GM18517 (cell line): ENCODE results near the gene FAM83F.
"Not testable (repeated sequence)": the region's sequence is repeated elsewhere in the genome, so short reads cannot be mapped to it uniquely, and the experiment has no call there.

ENCODE experiments used
- ATAC-seq: cut with Tn5 transposase; IDR thresholded peaks from one replicate; pipeline ENCODE4 v1.9.1; 2021; ENCODE audit warnings: mild to moderate bottlenecking, moderate library complexity; ENCODE audit not compliant: unreplicated experiment

The FAM83F gene

DNA sequence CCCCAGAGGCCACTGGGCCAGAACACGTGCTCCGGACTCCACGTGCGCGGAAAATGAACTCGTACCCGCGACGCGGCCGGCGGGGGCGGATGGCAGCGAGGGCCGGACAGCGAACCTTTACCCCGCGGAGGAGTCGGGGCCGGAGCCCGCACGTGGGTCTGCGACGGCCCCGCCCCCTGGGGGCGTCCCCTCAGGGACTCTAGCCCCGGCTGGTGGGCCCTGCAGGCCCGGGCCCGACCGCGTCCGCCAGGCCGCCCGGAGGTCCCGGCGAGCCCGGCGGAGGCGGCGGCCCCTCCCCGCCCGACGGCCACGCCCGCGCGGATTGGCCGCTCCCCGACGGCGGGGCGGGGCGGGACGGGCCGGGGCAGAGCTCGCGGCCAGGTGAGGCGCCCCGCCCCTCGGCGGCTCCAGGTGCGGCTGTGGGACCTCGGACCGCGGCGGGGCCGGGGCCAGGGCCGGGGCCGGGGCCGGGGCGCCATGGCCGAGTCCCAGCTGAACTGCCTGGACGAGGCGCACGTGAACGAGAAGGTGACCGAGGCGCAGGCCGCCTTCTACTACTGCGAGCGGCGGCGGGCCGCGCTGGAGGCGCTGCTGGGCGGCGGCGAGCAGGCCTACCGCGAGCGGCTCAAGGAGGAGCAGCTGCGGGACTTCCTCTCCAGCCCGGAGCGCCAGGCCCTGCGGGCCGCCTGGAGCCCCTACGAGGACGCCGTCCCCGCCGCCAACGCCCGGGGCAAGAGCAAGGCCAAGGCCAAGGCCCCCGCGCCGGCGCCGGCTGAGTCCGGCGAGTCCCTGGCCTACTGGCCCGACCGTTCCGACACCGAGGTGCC lies at the start of gene FAM83F:
TSS of gene FAM83F (plus strand) at position 389 of the 827 bp plus-strand sequence. CDS start at position 478, 89 bp downstream.
- ATAC-seq = no peak

GRCh38 chr22:39946126-39946502 lies 48.6 kb upstream of the FAM83F start:
- no peak for ATAC-seq

GRCh38 chr22:39946503-39947219 lies 48.1 kb upstream of the FAM83F start:
- no peak for ATAC-seq

GRCh38 chr22:39947220-39948216 lies 47.2 kb upstream of the FAM83F start:
- no peak for ATAC-seq

- no peak for ATAC-seq
Observed at GRCh38 chr22:39949964-39950737, 44.6 kb upstream of the FAM83F start.

DNA sequence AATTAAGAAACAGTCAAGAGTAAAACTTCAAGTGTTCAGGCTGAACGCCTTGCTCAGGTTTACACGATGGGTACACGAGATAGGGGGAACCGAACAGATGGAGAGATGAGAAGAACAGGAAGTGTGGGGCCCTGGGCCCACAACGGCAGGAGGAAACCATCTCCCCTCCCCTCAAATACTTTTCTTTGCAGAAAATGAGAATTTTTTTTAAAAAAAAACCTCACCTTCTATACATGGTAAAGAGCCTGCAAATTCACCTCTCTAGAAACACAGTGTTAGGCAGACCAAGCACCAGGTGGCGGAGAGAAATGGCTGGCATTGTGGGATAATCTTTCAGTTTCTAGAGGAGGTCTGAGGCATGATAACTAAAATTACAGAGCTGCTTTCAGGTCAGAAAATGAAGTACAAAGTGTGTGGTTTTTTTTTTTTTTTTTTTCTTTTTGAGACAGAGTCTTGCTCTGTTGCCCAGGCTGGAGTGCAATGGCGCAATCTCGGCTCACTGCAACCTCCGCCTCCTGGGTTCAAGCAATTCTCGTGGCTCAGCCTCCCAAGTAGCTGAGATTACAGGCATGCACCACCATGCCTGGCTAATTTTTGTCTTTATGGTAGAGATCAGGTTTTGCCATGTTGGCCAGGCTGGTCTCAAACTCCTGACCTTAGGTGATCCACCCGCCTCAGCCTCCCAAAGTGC lies 43.0 kb upstream of the FAM83F start:
- ATAC-seq = not testable (repeated sequence)

DNA sequence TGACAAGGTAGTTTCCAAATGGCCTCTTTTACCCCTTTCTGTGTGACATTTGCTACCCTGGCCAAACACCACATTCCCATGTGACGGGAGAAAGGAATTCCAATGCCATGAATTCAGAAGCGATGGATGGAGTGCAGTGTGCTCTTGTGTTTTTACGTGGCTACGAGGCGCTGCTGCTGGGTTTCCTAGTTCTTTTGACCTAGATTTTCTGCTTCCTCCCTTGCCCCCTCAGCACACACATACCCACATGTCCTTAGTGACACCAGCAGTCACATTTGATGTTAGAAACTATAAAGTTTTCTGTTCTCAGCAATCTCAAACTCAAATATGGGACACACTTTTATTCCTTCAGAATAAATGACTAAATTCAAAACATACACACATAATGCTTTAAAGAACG lies 42.4 kb upstream of the FAM83F start:
- no peak for ATAC-seq

DNA sequence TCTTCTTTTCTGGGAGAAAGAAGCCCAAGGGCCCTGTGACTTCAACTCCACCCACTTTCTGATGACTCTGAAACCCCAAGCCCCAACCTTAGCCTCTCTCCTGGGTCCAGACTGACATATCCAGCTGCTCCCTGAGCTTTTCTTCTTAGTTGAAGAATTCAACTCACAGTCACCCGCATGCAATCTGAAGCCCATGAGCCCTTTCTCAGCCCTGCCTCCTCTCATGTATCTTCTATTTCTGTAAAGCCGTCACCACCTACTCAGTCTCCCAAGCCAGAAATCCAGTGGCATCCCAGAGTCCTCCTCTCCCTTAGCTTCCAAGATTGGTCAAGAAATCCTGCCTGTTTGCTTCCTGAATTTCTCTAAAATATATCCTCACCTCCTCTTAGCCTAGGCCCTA lies 41.7 kb upstream of the FAM83F start:
- no peak for ATAC-seq

GRCh38 chr22:39954584-39955055 lies 40.1 kb upstream of the FAM83F start:
- no peak for ATAC-seq

DNA sequence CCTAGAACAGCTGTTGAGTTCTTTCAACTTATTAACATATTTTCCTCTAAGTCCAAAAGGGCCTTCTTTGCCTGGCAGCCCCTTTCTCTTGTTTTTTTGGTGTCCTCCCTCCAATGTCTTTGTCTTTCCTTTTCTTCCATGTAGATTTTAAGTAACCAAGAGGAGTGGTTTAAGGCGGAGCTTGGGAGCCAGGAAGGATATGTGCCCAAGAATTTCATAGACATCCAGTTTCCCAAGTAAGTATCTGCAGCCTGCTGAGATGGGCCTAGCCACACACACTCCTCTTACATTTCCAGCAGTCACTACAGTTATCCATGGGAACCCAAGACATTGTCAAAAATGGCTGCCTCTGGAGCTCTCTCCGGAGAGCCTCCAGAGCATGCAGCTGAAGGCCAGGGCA lies 39.1 kb upstream of the FAM83F start:
- ATAC-seq = no peak

DNA sequence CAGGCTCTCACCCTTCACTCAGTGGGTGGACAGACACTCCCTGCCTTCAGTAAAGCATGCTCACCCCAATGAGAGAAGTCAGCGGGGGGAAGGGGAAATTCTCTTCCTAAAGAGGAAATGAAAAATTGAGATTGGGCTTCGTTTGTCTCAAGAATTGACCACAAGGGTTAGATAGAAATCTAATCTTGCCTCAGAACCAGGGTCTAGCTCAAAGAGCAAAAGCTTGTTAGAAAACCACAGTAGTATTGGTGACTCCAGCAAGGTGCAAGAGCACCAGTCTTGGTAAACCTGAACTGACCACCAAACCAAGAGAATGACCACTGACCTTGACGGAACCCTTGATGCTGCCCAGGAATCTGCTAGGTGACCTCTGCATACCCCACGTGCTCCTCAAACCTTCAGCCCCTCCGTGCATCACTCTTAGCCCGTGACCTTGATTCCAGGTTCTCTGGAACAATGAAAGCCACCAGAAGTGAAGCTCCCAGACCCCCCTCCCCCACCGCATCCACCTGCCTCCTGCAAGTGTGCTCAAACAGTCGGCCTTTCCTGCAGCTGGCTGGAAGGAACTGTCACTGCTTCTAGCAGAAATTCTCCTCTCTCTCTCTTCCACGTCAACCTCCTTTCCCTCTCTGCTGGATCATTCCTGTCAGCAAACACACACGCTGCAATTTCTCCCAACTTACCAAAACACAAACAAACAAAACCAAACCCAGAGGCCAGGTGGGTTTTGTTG lies 37.7 kb upstream of the FAM83F start:
- ATAC-seq = no peak

- ATAC-seq = no peak
Observed at GRCh38 chr22:39958009-39958711, 36.6 kb upstream of the FAM83F start.

DNA sequence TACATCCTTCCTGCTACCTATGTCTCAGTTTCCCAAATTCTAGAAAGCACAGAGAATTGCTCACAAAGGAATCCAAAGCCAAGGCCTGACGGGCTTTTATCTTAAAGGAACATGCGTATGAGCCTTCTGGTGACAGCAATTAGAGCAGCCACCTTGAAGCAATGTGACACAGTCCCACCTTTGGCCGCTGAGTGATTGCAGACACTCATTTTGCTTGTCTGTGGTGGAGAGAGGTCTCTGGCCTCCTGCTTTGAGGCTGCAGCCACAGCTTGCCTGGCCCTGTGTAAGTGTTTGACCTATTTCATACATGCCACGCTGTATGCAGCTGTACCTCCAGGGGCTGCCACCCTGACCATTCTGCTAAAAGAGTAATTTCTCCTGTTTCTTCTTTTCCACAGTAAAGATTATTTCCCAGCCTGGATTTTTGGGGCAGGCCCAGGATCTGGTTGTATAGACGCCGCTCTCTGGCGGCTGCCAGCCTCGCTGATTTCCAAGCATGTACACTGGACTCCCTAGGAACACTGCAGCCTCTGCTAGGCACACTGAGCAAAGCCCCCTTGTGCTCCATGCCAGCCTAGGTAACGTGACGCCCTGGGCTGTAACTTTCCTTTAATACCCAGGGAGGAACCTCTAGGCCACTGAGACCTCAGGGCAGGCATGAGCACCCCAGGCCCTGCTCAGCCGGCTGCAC lies 35.7 kb upstream of the FAM83F start:
- ATAC-seq = no peak

GRCh38 chr22:39959640-39960447 lies 34.9 kb upstream of the FAM83F start, which contains the start of gene TMA7B:
Gene TMA7B (plus strand): TSS chr22:39960397. CDS start chr22:39964375, 3,978 bp downstream.
- no peak for ATAC-seq

DNA sequence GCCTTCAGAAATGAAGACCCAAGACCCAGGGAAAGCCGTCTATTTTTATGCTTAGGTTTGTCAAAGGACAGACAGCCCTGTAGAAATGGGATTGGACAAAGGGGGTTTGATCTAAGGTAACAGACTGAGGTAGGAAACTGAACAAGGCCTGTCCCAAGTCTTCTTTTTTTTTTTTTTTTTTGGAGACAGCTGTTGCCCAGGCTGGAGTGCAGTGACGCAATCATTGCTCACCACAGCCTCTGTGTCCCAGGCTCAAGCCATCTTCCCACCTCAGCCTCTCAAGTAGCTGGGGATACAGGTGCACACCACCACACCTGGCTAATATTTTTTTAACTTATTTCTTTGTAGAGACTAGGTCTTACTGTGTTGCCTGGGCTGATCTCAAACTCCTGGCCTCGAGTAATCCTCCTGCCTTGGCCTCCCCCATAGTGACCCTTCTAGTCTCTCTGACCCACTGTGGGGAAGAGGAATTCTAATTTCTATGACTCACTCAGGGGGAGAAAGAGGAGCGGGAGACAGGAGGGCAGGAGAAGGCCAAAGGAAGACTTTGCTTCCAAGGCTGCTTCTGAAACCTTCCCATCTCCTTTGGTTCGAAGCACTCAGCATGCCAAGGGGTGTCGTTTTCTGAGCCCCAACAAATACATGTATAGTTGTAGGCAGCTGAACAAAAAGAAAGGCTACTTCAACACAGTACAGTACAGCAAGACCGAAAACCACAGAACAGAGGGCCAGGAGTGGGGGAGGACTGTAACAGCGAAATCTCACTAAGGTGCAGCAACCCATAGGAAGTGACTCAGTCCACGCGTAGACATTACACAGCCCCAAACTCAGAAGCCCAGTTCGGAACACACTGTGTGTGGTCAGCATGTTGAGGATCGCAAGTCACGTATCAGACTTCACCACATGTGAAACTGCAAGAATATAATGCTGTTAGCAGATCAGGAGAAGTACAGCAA lies 33.7 kb upstream of the FAM83F start:
- ATAC-seq = peak; percentile 78

GRCh38 chr22:39962071-39962470 lies 32.7 kb upstream of the FAM83F start:
- ATAC-seq = no peak
